ENCODE data around the gene NANOS2. TPM values are rescaled to one million over a fixed set of nuclear protein-coding genes. Genes with fewer than 3 reads are reported as not detected.

NANOS2 gene
- total RNA-seq, 1 donor from 2014 or later = not detected

GRCh38 chr19:45929247-45929646 is 14.7 kb upstream of the NANOS2 start:
- no peak for DNase-seq (ENCODE audit: low spot score)

GRCh38 chr19:45927565-45928261 is 13.1 kb upstream of the NANOS2 start:
- DNase-seq (ENCODE audit: low spot score) = peak; percentile 88

- no peak for DNase-seq (ENCODE audit: low spot score)
These were observed 10.4 kb upstream of the NANOS2 start for GRCh38 chr19:45924891-45925447.

GRCh38 chr19:45922281-45922680 is 7.7 kb upstream of the NANOS2 start:
- no peak for DNase-seq (ENCODE audit: low spot score)

- DNase-seq (ENCODE audit: low spot score) = no peak
These were observed 5.9 kb upstream of the NANOS2 start for GRCh38 chr19:45920458-45920857.

GRCh38 chr19:45919678-45920077 is 5.1 kb upstream of the NANOS2 start:
- no peak for DNase-seq (ENCODE audit: low spot score)

- no peak for DNase-seq (ENCODE audit: low spot score)
These were observed 4.1 kb upstream of the NANOS2 start for GRCh38 chr19:45918721-45919120.

GRCh38 chr19:45917421-45918091 is 3.0 kb upstream of the NANOS2 start:
- no peak for DNase-seq (ENCODE audit: low spot score)

- DNase-seq (ENCODE audit: low spot score) = no peak
These were observed 3.3 kb downstream of the NANOS2 start for GRCh38 chr19:45911291-45911690.

GRCh38 chr19:45908956-45909355 is 5.6 kb downstream of the NANOS2 start:
- no peak for DNase-seq (ENCODE audit: low spot score)

- no peak for DNase-seq (ENCODE audit: low spot score)
These were observed 8.4 kb downstream of the NANOS2 start for GRCh38 chr19:45906221-45906620.

GRCh38 chr19:45905011-45905410 is 9.6 kb downstream of the NANOS2 start:
- no peak for DNase-seq (ENCODE audit: low spot score)

- peak; percentile 99 for DNase-seq (ENCODE audit: low spot score)
These were observed 11.6 kb downstream of the NANOS2 start for GRCh38 chr19:45902651-45903625.

GRCh38 chr19:45901912-45902650 is 12.5 kb downstream of the NANOS2 start, which contains the start of gene MYPOP:
MYPOP (minus strand) TSS chr19:45902613; CDS start chr19:45901773, 840 bp downstream.
- DNase-seq (ENCODE audit: low spot score) = peak; percentile 18

- peak; percentile 46 for DNase-seq (ENCODE audit: low spot score)
These were observed 13.1 kb downstream of the NANOS2 start for GRCh38 chr19:45901432-45901911.

GRCh38 chr19:45900738-45901431 is 13.7 kb downstream of the NANOS2 start:
- no peak for DNase-seq (ENCODE audit: low spot score)

- no peak for DNase-seq (ENCODE audit: low spot score)
These were observed 14.5 kb downstream of the NANOS2 start for GRCh38 chr19:45899919-45900589.

- no peak for DNase-seq (ENCODE audit: low spot score)
These were observed 15.3 kb downstream of the NANOS2 start for GRCh38 chr19:45899253-45899652.

GRCh38 chr19:45897261-45897812 is 17.2 kb downstream of the NANOS2 start:
- DNase-seq (ENCODE audit: low spot score) = no peak
